Aorta (tissue), 5 donors: ENCODE results near the gene LIN9. TPM values are rescaled to one million over a fixed set of nuclear protein-coding genes. Genes with fewer than 3 reads are reported as not detected.

Experiments
- ATAC-seq: fragments of 200-7000 bp; cut with Tn5 transposase; one replicate; pipeline ENCODE4 v1.9.1; 2022; ENCODE audit warnings: moderate library complexity; ENCODE audit not compliant: low FRiP score
- DNase-seq, 2 donors: peaks; one replicate each; pipeline ENCODE4 v3.0.0-alpha.2; 2020
- H3K27ac ChIP-seq, 2 donors: one replicate each; pipeline ENCODE4 v1.5.1; 2013; ENCODE audit warnings: low read length in 2 of 2, mild to moderate bottlenecking in 2 of 2, moderate library complexity in 2 of 2, control low read depth in 1 of 2, inconsistent platforms in 1 of 2, low read depth in 1 of 2
- H3K27me3 ChIP-seq, 2 donors: one replicate each; pipeline ENCODE4 v1.6.1; 2013; ENCODE audit warnings: control low read depth in 1 of 2, low read length in 1 of 2, mild to moderate bottlenecking in 1 of 2, moderate library complexity in 1 of 2; ENCODE audit not compliant: insufficient read depth in 2 of 2, control insufficient read depth in 1 of 2
- H3K36me3 ChIP-seq, 2 donors: one replicate each; pipeline ENCODE4 v1.6.1; 2013; ENCODE audit warnings: control low read depth in 1 of 2, low read length in 1 of 2, mild to moderate bottlenecking in 1 of 2; ENCODE audit not compliant: insufficient read depth in 2 of 2, control insufficient read depth in 1 of 2
- H3K4me1 ChIP-seq, 2 donors: one replicate each; pipeline ENCODE4 v1.6.1; 2013; ENCODE audit warnings: low read length in 2 of 2, control low read depth in 1 of 2, mild to moderate bottlenecking in 1 of 2, moderate library complexity in 1 of 2; ENCODE audit not compliant: insufficient read depth in 2 of 2, control insufficient read depth in 1 of 2
- H3K4me3 ChIP-seq, 2 donors: one replicate each; pipeline ENCODE4 v1.5.1; 2013; ENCODE audit warnings: low read length in 2 of 2, control low read depth in 1 of 2, mild to moderate bottlenecking in 1 of 2
- H3K9me3 ChIP-seq: one replicate; pipeline ENCODE4 v1.6.1; 2013; ENCODE audit warnings: mild to moderate bottlenecking, low read length; ENCODE audit not compliant: control insufficient read depth
- WGBS, 2 donors: extraction: QIAGEN DNeasy Blood & Tissue Kit; methylation state at CpG; one replicate each; pipeline ENCODE4 v1.1.7; 2013; 5-methylcytosine and 5-hydroxymethylcytosine counted together
- intact Hi-C, 2 donors: fragments of 100-400 bp; cut with DNase I; formaldehyde crosslinking; loops; one replicate each; pipeline versions ENCODE4 v1.14.2 to v1.15.0; 2022
- polyA plus RNA-seq, 2 donors: library from polyadenylated mRNA; stranded (reverse); fragments of 200-250 nt; gene quantifications; one replicate each; pipeline ENCODE4 v1.2.3, GENCODE V29; 2013
- total RNA-seq, 2 donors: library from RNA; stranded (reverse); fragmentation: NEBNext Ultra II Directional; extraction: Animal tissue kit (Norgen Biotek cat#: 25700); gene quantifications; one replicate each; pipeline ENCODE4 v1.2.1, GENCODE V29; 2021
- donor health status: healthy with polysubstance abuse.
- donor health status: Bipolar disorder and iron deficiency.
- donor health status: DM: no; HTN: no; CAD: no.
- donor health status: DM: no; HTN: no; CAD: no.
- donor health status: DM: yes; HTN: yes; CAD: no.

LIN9 gene
- total and polyA plus RNA-seq, 4 donors: 1.7 to 4.1 (median 2.2) TPM

GRCh38 chr1:226222686-226223085, 86.3 kb downstream of the LIN9 start:
- Histone ChIP-seq H3K36me3 (no peaks in the 10 kb centered on the region), H3K4me1 (no peaks in the 10 kb centered on the region), H3K9me3 (no peaks in the 10 kb centered on the region), H3K27me3 (no peaks in the 10 kb centered on the region), H3K4me3 (no peak overlapping the region), H3K27ac (no peak overlapping the region)
- ATAC-seq (no peak), DNase-seq (no peak)
- WGBS, 2 donors: 94% methylated on average over 10 of the region's 10 CpGs
- intact Hi-C loops: no loop called here

- Histone ChIP-seq H3K4me3 (no peak overlapping the region), H3K4me1 (no peaks in the 10 kb centered on the region), H3K9me3 (no peaks in the 10 kb centered on the region), H3K27ac (no peak overlapping the region), H3K36me3 (no peaks in the 10 kb centered on the region), H3K27me3 (no peaks in the 10 kb centered on the region)
- intact Hi-C loops: no loop called here
- ATAC-seq: no peak
- DNase-seq: no peak
- 66 to 70% methylated on average over 11 of the region's 11 CpGs for WGBS, 2 donors
These were observed 88.3 kb downstream of the LIN9 start for GRCh38 chr1:226220473-226221189.

- Histone ChIP-seq H3K36me3 (no peaks in the 10 kb centered on the region), H3K4me3 (no peak overlapping the region), H3K27ac (no peak overlapping the region), H3K27me3 (no peaks in the 10 kb centered on the region), H3K4me1 (no peaks in the 10 kb centered on the region), H3K9me3 (no peaks in the 10 kb centered on the region)
- intact Hi-C loops: no loop called here
- DNase-seq (no peak), ATAC-seq (no peak)
- WGBS, 2 donors: 81% methylated on average over 10 of the region's 10 CpGs
These were observed 91.7 kb downstream of the LIN9 start for GRCh38 chr1:226217273-226217672.

GRCh38 chr1:226216056-226216455, 92.9 kb downstream of the LIN9 start:
- DNase-seq: no peak
- no peaks in the 10 kb centered on the region for H3K9me3 ChIP-seq
- no peak for ATAC-seq
- H3K27me3 ChIP-seq: no peaks in the 10 kb centered on the region
- no peaks in the 10 kb centered on the region for H3K4me1 ChIP-seq
- intact Hi-C loops: no loop called here
- WGBS, 2 donors: 77 to 80% methylated on average over 5 of the region's 5 CpGs
- no peaks in the 10 kb centered on the region for H3K36me3 ChIP-seq
- H3K4me3 ChIP-seq: no peak overlapping the region
- no peak overlapping the region for H3K27ac ChIP-seq

GRCh38 chr1:226215239-226215638, 93.7 kb downstream of the LIN9 start:
- no peak overlapping the region for H3K4me3 ChIP-seq
- no peaks in the 10 kb centered on the region for H3K9me3 ChIP-seq
- H3K4me1 ChIP-seq: no peaks in the 10 kb centered on the region
- DNase-seq (no peak), ATAC-seq (no peak)
- no peaks in the 10 kb centered on the region for H3K27me3 ChIP-seq
- intact Hi-C loops: no loop called here
- WGBS, 2 donors: 71% methylated on average over 5 of the region's 5 CpGs
- H3K36me3 ChIP-seq: no peaks in the 10 kb centered on the region
- H3K27ac ChIP-seq: no peak overlapping the region

- intact Hi-C loops: no loop called here
- ATAC-seq: no peak
- Histone ChIP-seq H3K9me3 (no peaks in the 10 kb centered on the region), H3K27me3 (no peaks in the 10 kb centered on the region), H3K36me3 (no peaks in the 10 kb centered on the region), H3K4me1 (no peaks in the 10 kb centered on the region), H3K27ac (no peak overlapping the region), H3K4me3 (no peak overlapping the region)
- DNase-seq: no peak
- WGBS, 2 donors: 91 to 92% methylated on average over 8 of the region's 8 CpGs
These were observed 96.4 kb downstream of the LIN9 start for GRCh38 chr1:226212545-226212944.

GRCh38 chr1:226211181-226211821, 97.7 kb downstream of the LIN9 start:
- no peaks in the 10 kb centered on the region for H3K9me3 ChIP-seq
- 81% methylated on average over 5 of the region's 5 CpGs for WGBS, 2 donors
- no peak overlapping the region for H3K27ac ChIP-seq
- ATAC-seq (no peak), DNase-seq (no peak)
- H3K4me1 ChIP-seq: no peaks in the 10 kb centered on the region
- no peaks in the 10 kb centered on the region for H3K36me3 ChIP-seq
- intact Hi-C loops: no loop called here
- no peaks in the 10 kb centered on the region for H3K27me3 ChIP-seq
- no peak overlapping the region for H3K4me3 ChIP-seq

GRCh38 chr1:226210571-226211176, 98.3 kb downstream of the LIN9 start:
- WGBS, 2 donors: 83 to 87% methylated on average over 7 of the region's 7 CpGs

More at GRCh38 chr1:226210571-226211176, 98.3 kb downstream of the LIN9 start:
- DNase-seq (no peak), ATAC-seq (no peak)
- intact Hi-C loops: no loop called here
- H3K9me3 ChIP-seq: no peaks in the 10 kb centered on the region
- no peaks in the 10 kb centered on the region for H3K27me3 ChIP-seq
- H3K27ac ChIP-seq: no peak overlapping the region
- H3K4me3 ChIP-seq: no peak overlapping the region
- no peaks in the 10 kb centered on the region for H3K4me1 ChIP-seq
- no peaks in the 10 kb centered on the region for H3K36me3 ChIP-seq
